Skin of body (tissue), 2 donors: ENCODE measurements around the gene CCDC6. TPM values are rescaled to one million over a fixed set of nuclear protein-coding genes. Genes with fewer than 3 reads are reported as not detected.

Experiments used
- DNase-seq: peaks from one replicate; lab custom pipeline; 2025; lab: John Stamatoyannopoulos, UW
- total RNA-seq: library from RNA; depleted of rRNA; stranded (reverse); fragments of >200 nt; gene quantifications from one replicate; pipeline ENCODE4 v1.2.3, GENCODE V29; 2014

The CCDC6 gene
- total RNA-seq, 1 donor from 2014 or later, result 36.9 TPM

- DNase-seq, result no peak
Measured at GRCh38 chr10:59852670-59853069, 53.7 kb downstream of the CCDC6 start.

GRCh38 chr10:59851864-59852263, 54.5 kb downstream of the CCDC6 start:
- no peak for DNase-seq

GRCh38 chr10:59847888-59848287, 58.5 kb downstream of the CCDC6 start:
- no peak for DNase-seq

- DNase-seq, result no peak
Measured at GRCh38 chr10:59847326-59847725, 59.0 kb downstream of the CCDC6 start.

GRCh38 chr10:59844436-59844835, 61.9 kb downstream of the CCDC6 start:
- no peak for DNase-seq

GRCh38 chr10:59843748-59844147, 62.6 kb downstream of the CCDC6 start:
- DNase-seq, result no peak

- DNase-seq, result no peak
Measured at GRCh38 chr10:59839576-59839975, 66.8 kb downstream of the CCDC6 start.

GRCh38 chr10:59838085-59838789, 68.1 kb downstream of the CCDC6 start:
- no peak for DNase-seq

- DNase-seq, result no peak
Measured at GRCh38 chr10:59833810-59834209, 72.5 kb downstream of the CCDC6 start.

GRCh38 chr10:59832506-59832905, 73.8 kb downstream of the CCDC6 start:
- no peak for DNase-seq

- no peak for DNase-seq
Measured at GRCh38 chr10:59831658-59832503, 74.5 kb downstream of the CCDC6 start.

GRCh38 chr10:59830601-59831259, 75.6 kb downstream of the CCDC6 start:
- DNase-seq, result no peak

GRCh38 chr10:59829601-59830000, 76.8 kb downstream of the CCDC6 start:
- no peak for DNase-seq

GRCh38 chr10:59829024-59829423, 77.3 kb downstream of the CCDC6 start:
- no peak for DNase-seq

- DNase-seq, result no peak
Measured at GRCh38 chr10:59825932-59826331, 80.4 kb downstream of the CCDC6 start.

- no peak for DNase-seq
Measured at GRCh38 chr10:59823751-59824150, 82.6 kb downstream of the CCDC6 start.

GRCh38 chr10:59823111-59823510, 83.2 kb downstream of the CCDC6 start:
- no peak for DNase-seq

- no peak for DNase-seq
Measured at GRCh38 chr10:59820471-59820870, 85.9 kb downstream of the CCDC6 start.

GRCh38 chr10:59819683-59820082, 86.7 kb downstream of the CCDC6 start:
- DNase-seq, result no peak

GRCh38 chr10:59819265-59819664, 87.1 kb downstream of the CCDC6 start:
- DNase-seq, result no peak

- no peak for DNase-seq
Measured at GRCh38 chr10:59817773-59818172, 88.6 kb downstream of the CCDC6 start.

- DNase-seq, result no peak
Measured at GRCh38 chr10:59814878-59815277, 91.5 kb downstream of the CCDC6 start.
